ENCODE results near the gene KCNJ16.

The KCNJ16 gene

GRCh38 chr17:70053241-70054234 is 21.5 kb upstream of the KCNJ16 start:
- no peaks in the 10 kb centered on the region for H3K9me2 ChIP-seq (replicated peaks; ENCODE audit: control insufficient read depth, low read length)
- H3K27me3 ChIP-seq (ENCODE audit: control insufficient read depth, low read length): no peaks in the 10 kb centered on the region
- H3K9me3 ChIP-seq (ENCODE audit: control insufficient read depth, insufficient read depth, low read length): no peaks in the 10 kb centered on the region
- H3K4me3 ChIP-seq (ENCODE audit: low read length): no peak overlapping the region
- H3K4me1 ChIP-seq (ENCODE audit: control insufficient read depth, low read length): no peaks in the 10 kb centered on the region
- H3K36me3 ChIP-seq (ENCODE audit: control insufficient read depth, low read length): no peaks in the 10 kb centered on the region
- H3K4me2 ChIP-seq (ENCODE audit: low read length): no peak overlapping the region
- TF ChIP-seq CTCF (IDR thresholded peaks at IDR 0.05; ENCODE audit: low read depth, low read length, poor library complexity, severe bottlenecking): no peak
- TF ChIP-seq EZH2phosphoT487 (IDR thresholded peaks at IDR 0.05; ENCODE audit: borderline replicate concordance, low read length): no peak
- H4K20me1 ChIP-seq (ENCODE audit: control insufficient read depth, insufficient read depth, low read depth, low read length): no peaks in the 10 kb centered on the region
- H3K27ac ChIP-seq (ENCODE audit: low read depth, low read length): no peak overlapping the region
- H3K79me2 ChIP-seq (ENCODE audit: control insufficient read depth, low read length): no peaks in the 10 kb centered on the region
- H3F3A ChIP-seq (ENCODE audit: control insufficient read depth, insufficient read depth): no peaks in the 10 kb centered on the region

- H3K4me2 ChIP-seq (ENCODE audit: low read length): no peak overlapping the region
- H3K9me3 ChIP-seq (ENCODE audit: control insufficient read depth, insufficient read depth, low read length): no peaks in the 10 kb centered on the region
- H3K79me2 ChIP-seq (ENCODE audit: control insufficient read depth, low read length): no peaks in the 10 kb centered on the region
- no peaks in the 10 kb centered on the region for H3K4me1 ChIP-seq (ENCODE audit: control insufficient read depth, low read length)
- no peak overlapping the region for H3K4me3 ChIP-seq (ENCODE audit: low read length)
- TF ChIP-seq EZH2phosphoT487 (IDR thresholded peaks at IDR 0.05; ENCODE audit: borderline replicate concordance, low read length) (no peak), CTCF (IDR thresholded peaks at IDR 0.05; ENCODE audit: low read depth, low read length, poor library complexity, severe bottlenecking) (no peak)
- H3K9me2 ChIP-seq (replicated peaks; ENCODE audit: control insufficient read depth, low read length): no peaks in the 10 kb centered on the region
- no peaks in the 10 kb centered on the region for H3F3A ChIP-seq (ENCODE audit: control insufficient read depth, insufficient read depth)
- H4K20me1 ChIP-seq (ENCODE audit: control insufficient read depth, insufficient read depth, low read depth, low read length): no peaks in the 10 kb centered on the region
- H3K27ac ChIP-seq (ENCODE audit: low read depth, low read length): no peak overlapping the region
- no peaks in the 10 kb centered on the region for H3K36me3 ChIP-seq (ENCODE audit: control insufficient read depth, low read length)
- no peaks in the 10 kb centered on the region for H3K27me3 ChIP-seq (ENCODE audit: control insufficient read depth, low read length)
These were observed 20.0 kb upstream of the KCNJ16 start for GRCh38 chr17:70055000-70055399.

- H4K20me1 ChIP-seq (ENCODE audit: control insufficient read depth, insufficient read depth, low read depth, low read length): no peaks in the 10 kb centered on the region
- no peak for TF ChIP-seq EZH2phosphoT487 (IDR thresholded peaks at IDR 0.05; ENCODE audit: borderline replicate concordance, low read length)
- no peak for TF ChIP-seq CTCF (IDR thresholded peaks at IDR 0.05; ENCODE audit: low read depth, low read length, poor library complexity, severe bottlenecking)
- H3K27me3 ChIP-seq (ENCODE audit: control insufficient read depth, low read length): no peaks in the 10 kb centered on the region
- no peak overlapping the region for H3K27ac ChIP-seq (ENCODE audit: low read depth, low read length)
- no peaks in the 10 kb centered on the region for H3K4me1 ChIP-seq (ENCODE audit: control insufficient read depth, low read length)
- no peaks in the 10 kb centered on the region for H3K9me2 ChIP-seq (replicated peaks; ENCODE audit: control insufficient read depth, low read length)
- H3K79me2 ChIP-seq (ENCODE audit: control insufficient read depth, low read length): no peaks in the 10 kb centered on the region
- H3K4me2 ChIP-seq (ENCODE audit: low read length): no peak overlapping the region
- no peaks in the 10 kb centered on the region for H3K36me3 ChIP-seq (ENCODE audit: control insufficient read depth, low read length)
- no peaks in the 10 kb centered on the region for H3F3A ChIP-seq (ENCODE audit: control insufficient read depth, insufficient read depth)
- no peaks in the 10 kb centered on the region for H3K9me3 ChIP-seq (ENCODE audit: control insufficient read depth, insufficient read depth, low read length)
- H3K4me3 ChIP-seq (ENCODE audit: low read length): no peak overlapping the region
These were observed 16.0 kb upstream of the KCNJ16 start for GRCh38 chr17:70059071-70059470.
